ENCODE results near the gene IGFBP2. TPM values are rescaled to one million over a fixed set of nuclear protein-coding genes. Genes with fewer than 3 reads are reported as not detected.

The IGFBP2 gene
- total and polyA plus RNA-seq, 4 donors = 88.8 to 1,119 (median 352) TPM

DNA sequence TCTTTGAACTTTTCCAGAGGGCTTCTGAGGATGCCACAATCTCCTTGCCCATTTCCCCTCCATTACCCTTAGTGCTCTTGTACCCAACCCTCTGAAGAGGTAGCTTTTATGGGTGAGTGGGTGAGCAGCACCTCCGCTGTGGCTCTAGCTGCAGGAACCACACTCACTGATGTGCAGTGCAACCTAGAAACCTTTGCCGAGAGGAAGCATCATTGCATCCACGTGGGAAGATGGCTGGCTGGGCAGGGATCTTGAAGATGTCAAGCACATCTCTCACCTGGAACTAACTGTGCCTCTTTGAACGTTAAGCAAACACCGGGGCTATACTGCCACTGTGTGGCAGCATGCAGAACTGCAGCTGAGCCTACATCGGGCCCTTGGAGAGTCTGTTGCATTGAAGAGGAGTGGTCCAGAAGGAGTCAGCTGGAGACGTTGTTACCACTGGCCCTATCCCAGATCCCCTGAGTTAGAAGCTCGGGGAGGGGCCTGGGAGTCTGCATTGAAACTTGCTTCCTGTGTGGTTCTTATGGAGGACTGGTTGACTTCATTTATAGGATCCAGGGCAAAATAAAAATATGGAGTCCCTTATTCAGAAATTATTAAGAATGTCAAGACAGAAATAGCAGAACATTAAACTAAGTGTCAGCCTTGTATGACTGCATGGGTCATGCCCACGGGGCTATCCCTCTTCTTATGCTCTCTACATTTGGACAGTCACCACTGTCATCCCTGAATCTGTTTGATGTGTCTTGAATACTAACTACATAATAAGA lies 33.4 kb downstream of the IGFBP2 start:
- TF ChIP-seq REST (IDR thresholded peaks at IDR 0.05) (no peak), HNF4A (conservative IDR thresholded peaks at IDR 0.05) (peak in 1 of 2 donors; percentile 7), HNF4G (IDR thresholded peaks at IDR 0.05) (no peak), FOXA2 (IDR thresholded peaks at IDR 0.05) (no peak), YY1 (IDR thresholded peaks at IDR 0.05) (no peak), FOXA1 (IDR thresholded peaks at IDR 0.05) (no peak), GABPA (IDR thresholded peaks at IDR 0.05 in 1 of 2, conservative IDR thresholded peaks at IDR 0.05 in 1 of 2) (no peak), CTCF (IDR thresholded peaks at IDR 0.05; ENCODE audit: low read depth, low read length, missing input control) (peak; percentile 99), NR2F2 (IDR thresholded peaks at IDR 0.05) (no peak), TAF1 (conservative IDR thresholded peaks at IDR 0.05) (no peak), MAX (IDR thresholded peaks at IDR 0.05) (no peak), RAD21 (IDR thresholded peaks at IDR 0.05) (peak; percentile 98), JUND (IDR thresholded peaks at IDR 0.05) (no peak)
- TF ChIP-seq, protein P1, sequence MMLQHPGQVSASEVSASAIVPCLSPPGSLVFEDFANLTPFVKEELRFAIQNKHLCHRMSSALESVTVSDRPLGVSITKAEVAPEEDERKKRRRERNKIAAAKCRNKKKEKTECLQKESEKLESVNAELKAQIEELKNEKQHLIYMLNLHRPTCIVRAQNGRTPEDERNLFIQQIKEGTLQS (IDR thresholded peaks at IDR 0.05) = no peak
- TF ChIP-seq, protein P2, sequence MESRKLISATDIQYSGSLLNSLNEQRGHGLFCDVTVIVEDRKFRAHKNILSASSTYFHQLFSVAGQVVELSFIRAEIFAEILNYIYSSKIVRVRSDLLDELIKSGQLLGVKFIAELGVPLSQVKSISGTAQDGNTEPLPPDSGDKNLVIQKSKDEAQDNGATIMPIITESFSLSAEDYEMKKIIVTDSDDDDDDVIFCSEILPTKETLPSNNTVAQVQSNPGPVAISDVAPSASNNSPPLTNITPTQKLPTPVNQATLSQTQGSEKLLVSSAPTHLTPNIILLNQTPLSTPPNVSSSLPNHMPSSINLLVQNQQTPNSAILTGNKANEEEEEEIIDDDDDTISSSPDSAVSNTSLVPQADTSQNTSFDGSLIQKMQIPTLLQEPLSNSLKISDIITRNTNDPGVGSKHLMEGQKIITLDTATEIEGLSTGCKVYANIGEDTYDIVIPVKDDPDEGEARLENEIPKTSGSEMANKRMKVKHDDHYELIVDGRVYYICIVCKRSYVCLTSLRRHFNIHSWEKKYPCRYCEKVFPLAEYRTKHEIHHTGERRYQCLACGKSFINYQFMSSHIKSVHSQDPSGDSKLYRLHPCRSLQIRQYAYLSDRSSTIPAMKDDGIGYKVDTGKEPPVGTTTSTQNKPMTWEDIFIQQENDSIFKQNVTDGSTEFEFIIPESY (IDR thresholded peaks at IDR 0.05) = no peak
- Histone ChIP-seq H3K27ac (ENCODE audit: low read depth in 1 of 2, low read length in 2 of 2) (no peak overlapping the region), H3K9ac (ENCODE audit: low read depth in 1 of 2, low read length in 2 of 2) (no peak overlapping the region), H3K27me3 (ENCODE audit: control insufficient read depth in 4 of 4, insufficient read depth in 4 of 4, low read length in 3 of 4) (no peaks in the 10 kb centered on the region), H3K4me1 (ENCODE audit: control insufficient read depth in 4 of 4, insufficient read depth in 4 of 4, low read length in 3 of 4) (peaks cover 0 to 18% (median 12%) of the 10 kb centered on the region in 4 donors), H3K9me3 (ENCODE audit: control insufficient read depth in 4 of 4, low read length in 3 of 4) (no peaks in the 10 kb centered on the region), H3K36me3 (ENCODE audit: control insufficient read depth in 4 of 4, insufficient read depth in 3 of 4, low read depth in 1 of 4, low read length in 3 of 4) (peaks cover 0 to 8% (median 3%) of the 10 kb centered on the region in 4 donors), H3K4me3 (ENCODE audit: low read depth in 1 of 3, low read length in 3 of 3) (no peak overlapping the region)
- peak; percentile 73 for DNase-seq (ENCODE audit: low spot score)
- WGBS = 17% methylated on average over 9 of the region's 9 CpGs
